Muscle layer of duodenum (tissue), 2 donors: ENCODE measurements around the gene THUMPD2.
"Not testable (repeated sequence)": the region's sequence is repeated elsewhere in the genome, so short reads cannot be mapped to it uniquely, and the experiment has no call there.

Experiments
- H3K27ac ChIP-seq: one replicate; pipeline ENCODE4 v1.7.0; 2013; ENCODE audit warnings: mild to moderate bottlenecking, low read length
- H3K27me3 ChIP-seq: one replicate; pipeline ENCODE4 v1.7.0; 2013; ENCODE audit warnings: low read depth, mild to moderate bottlenecking, control low read depth, low read length
- H3K36me3 ChIP-seq, 2 donors: one replicate each; pipeline ENCODE4 v1.7.0; 2013; ENCODE audit warnings: low read length in 2 of 2, control low read depth in 1 of 2, mild to moderate bottlenecking in 1 of 2; ENCODE audit not compliant: insufficient read depth in 2 of 2, control insufficient read depth in 1 of 2
- H3K4me1 ChIP-seq, 2 donors: one replicate each; pipeline ENCODE4 v1.7.0; 2013; ENCODE audit warnings: low read length in 2 of 2, mild to moderate bottlenecking in 2 of 2, control low read depth in 1 of 2, moderate library complexity in 1 of 2; ENCODE audit not compliant: insufficient read depth in 2 of 2, control insufficient read depth in 1 of 2
- H3K4me3 ChIP-seq, 2 donors: one replicate each; pipeline ENCODE4 v1.7.0; 2013; ENCODE audit warnings: low read length in 2 of 2, low read depth in 1 of 2, mild to moderate bottlenecking in 1 of 2
- H3K9me3 ChIP-seq, 2 donors: one replicate each; pipeline ENCODE4 v1.7.0; 2013; ENCODE audit warnings: low read length in 2 of 2, control low read depth in 1 of 2, mild to moderate bottlenecking in 1 of 2; ENCODE audit not compliant: control insufficient read depth in 1 of 2
- donor health status: healthy.

Gene THUMPD2

DNA sequence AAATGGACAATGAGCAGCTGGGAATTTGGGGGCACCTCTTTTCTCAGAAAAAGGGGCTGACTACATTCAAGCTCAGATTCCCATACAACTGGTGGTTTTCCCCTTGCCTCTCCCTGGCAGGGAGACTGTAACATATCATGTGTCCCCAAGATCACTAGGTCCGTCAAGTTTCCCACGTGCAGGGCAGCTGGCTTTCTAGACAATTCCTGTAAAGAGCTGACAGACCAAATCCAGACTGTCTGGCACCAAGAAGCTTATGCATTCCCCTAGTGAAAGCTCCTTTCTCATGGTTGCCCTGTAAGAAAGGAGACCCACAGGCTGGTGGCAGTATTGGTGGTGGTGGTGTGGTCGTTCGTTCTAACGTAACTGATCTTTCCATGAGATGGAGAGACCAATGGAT is 48.8 kb downstream of the THUMPD2 start:
- Histone ChIP-seq H3K27ac (no peak overlapping the region), H3K4me1 (no peaks in the 10 kb centered on the region), H3K9me3 (no peaks in the 10 kb centered on the region), H3K4me3 (no peak overlapping the region), H3K36me3 (peaks cover 5 to 12% of the 10 kb centered on the region in 2 donors), H3K27me3 (no peaks in the 10 kb centered on the region)

DNA sequence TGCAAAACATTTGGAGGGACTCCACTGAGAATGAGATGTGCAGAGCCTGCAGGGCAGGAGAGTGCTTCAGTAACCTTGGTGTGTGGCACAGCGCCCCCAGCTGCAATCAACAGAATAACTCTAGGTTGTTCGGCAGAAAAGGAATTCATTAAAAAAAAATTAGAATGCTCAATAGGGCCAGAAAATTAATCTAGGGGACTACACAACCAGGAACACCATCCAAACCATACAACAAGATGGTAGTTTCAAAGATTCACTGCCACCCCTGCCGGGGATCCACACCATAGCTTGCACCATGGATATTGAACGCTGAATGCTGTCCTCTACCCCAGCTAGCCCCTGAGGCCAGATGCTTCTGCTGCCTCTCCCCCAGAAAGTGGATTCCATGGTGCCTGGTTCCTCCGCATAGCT is 50.1 kb downstream of the THUMPD2 start:
- Histone ChIP-seq H3K4me1 (no peaks in the 10 kb centered on the region), H3K27me3 (no peaks in the 10 kb centered on the region), H3K9me3 (no peaks in the 10 kb centered on the region), H3K36me3 (peaks cover 3 to 9% of the 10 kb centered on the region in 2 donors), H3K27ac (no peak overlapping the region), H3K4me3 (no peak overlapping the region)

DNA sequence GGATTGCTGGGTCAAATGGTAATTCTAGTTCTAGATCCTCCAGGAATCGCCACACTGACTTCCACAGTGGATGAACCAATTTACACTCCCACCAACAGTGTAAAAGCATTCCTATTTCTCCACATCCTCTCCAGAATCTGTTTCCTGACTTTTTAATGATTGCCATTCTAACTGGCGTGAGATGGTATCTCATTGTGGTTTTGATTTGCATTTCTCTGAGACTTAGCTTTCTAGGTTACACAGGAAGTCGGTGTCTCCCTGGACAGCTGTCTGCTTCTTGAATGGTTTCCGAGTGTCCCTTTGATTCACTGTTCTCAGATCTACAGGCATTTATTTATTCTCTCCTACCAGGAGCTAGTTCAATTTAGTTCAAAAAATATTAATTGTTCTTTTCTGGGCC is 51.0 kb downstream of the THUMPD2 start:
- not testable (repeated sequence) for H3K4me1 ChIP-seq, H3K4me3 ChIP-seq, H3K9me3 ChIP-seq, H3K27me3 ChIP-seq, H3K36me3 ChIP-seq, H3K27ac ChIP-seq

DNA sequence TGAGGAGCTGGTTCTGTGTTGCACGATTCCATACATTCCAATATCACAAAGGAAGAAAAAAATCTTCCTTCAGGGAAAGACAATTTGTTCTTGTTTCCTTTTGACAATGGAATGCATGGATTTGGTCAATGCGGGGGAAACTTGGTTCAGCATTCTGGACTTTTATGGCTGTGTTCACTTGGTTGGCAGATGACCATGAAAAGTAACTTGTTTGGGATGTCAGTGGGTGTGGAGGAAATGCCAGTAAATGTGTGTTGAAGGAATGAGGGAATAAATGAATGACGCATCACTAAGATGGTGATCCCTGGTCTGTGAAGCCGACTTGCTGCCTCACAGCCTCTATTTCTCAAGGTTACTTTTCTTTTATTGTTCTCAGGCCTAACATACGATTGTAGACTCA is 53.7 kb downstream of the THUMPD2 start:
- Histone ChIP-seq H3K36me3 (peaks cover 0 to under 1% of the 10 kb centered on the region in 2 donors), H3K27me3 (no peaks in the 10 kb centered on the region), H3K4me3 (no peak overlapping the region), H3K9me3 (no peaks in the 10 kb centered on the region), H3K4me1 (no peaks in the 10 kb centered on the region), H3K27ac (no peak overlapping the region)

DNA sequence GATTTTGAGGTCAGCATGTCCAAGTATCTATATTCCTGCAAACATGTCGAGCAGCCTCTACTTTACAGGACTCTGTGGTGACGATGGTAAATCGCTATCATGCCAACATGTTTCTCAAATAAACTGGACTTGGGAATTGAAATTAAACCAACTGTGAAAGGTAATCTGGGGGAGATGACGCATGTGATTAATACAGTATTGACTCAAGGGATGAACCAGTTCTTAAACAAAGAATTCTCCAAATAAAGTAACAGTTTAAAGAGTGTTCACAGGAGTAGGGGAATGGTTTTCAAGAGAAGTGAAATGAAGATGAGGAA is 54.3 kb downstream of the THUMPD2 start:
- H3K4me3 ChIP-seq, result no peak overlapping the region
- H3K4me1 ChIP-seq, result no peaks in the 10 kb centered on the region
- no peak overlapping the region for H3K27ac ChIP-seq
- no peaks in the 10 kb centered on the region for H3K9me3 ChIP-seq
- no peaks in the 10 kb centered on the region for H3K27me3 ChIP-seq
- H3K36me3 ChIP-seq, result no peaks in the 10 kb centered on the region

DNA sequence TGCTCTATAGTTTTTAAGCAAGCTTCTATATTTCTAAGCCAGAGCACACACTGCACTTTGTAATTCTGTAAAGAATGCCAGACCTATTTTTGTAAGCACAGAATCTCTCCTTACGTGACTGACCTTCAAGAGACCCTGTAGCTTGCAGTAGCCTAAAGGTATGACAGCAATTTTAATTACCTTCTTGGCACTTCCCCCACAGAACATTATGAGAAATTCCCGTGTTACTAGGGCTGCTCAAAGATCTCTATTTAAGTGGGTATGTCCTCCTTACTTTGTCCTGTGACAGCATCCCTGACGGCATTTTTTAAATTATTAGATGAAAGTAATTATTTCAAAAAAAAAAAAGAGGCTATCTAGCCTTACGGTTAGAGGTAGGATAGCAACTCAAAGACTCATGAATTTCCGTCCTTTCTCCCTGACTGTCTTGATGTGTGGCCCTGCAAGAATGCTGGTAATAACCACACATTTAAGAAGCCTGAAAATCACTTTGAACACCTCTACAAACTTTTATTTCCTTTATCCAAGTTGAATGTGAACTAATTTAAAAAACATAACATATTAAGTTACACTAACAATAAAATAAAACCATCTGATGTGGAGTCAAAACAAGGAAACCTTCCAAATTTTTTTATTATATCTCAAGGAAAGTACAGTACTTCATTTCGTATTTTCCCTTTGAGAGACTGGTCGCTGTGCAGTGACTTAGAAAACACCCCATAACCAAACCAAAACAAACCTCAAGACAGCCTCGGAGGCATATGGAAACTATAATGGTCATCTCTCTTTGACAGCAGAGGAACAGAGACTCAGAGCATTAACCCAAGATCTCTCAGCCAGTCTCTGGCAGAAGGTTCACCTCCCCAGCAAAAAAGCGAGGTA is 54.9 kb downstream of the THUMPD2 start:
- no peak overlapping the region for H3K27ac ChIP-seq

DNA sequence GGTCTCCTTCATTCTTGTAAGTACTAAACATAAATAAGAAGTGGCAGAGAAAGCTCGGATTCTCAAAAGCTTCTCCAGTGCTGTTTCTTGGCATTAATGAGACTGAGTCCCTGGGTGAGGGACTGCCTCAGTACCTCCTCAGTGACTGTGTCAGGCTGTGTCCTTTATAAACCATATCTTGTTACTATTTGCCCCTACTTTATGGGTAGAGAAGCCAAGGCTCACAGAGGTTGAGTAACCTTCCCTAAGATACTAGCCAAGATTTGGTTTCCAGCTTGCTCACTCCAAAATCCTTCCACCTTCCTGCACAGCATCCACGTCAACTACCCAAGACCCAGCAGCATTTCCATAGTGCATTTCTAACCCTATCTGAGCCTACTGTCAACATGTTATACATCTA is 55.6 kb downstream of the THUMPD2 start:
- H3K36me3 ChIP-seq, result no peaks in the 10 kb centered on the region
- no peak overlapping the region for H3K27ac ChIP-seq
- no peaks in the 10 kb centered on the region for H3K9me3 ChIP-seq
- H3K4me1 ChIP-seq, result no peaks in the 10 kb centered on the region
- H3K4me3 ChIP-seq, result no peak overlapping the region
- H3K27me3 ChIP-seq, result no peaks in the 10 kb centered on the region

More for the DNA sequence above, 54.9 kb downstream of the THUMPD2 start:
- no peaks in the 10 kb centered on the region for H3K4me1 ChIP-seq
- H3K4me3 ChIP-seq, result no peak overlapping the region
- H3K36me3 ChIP-seq, result no peaks in the 10 kb centered on the region
- no peaks in the 10 kb centered on the region for H3K9me3 ChIP-seq
- H3K27me3 ChIP-seq, result no peaks in the 10 kb centered on the region

DNA sequence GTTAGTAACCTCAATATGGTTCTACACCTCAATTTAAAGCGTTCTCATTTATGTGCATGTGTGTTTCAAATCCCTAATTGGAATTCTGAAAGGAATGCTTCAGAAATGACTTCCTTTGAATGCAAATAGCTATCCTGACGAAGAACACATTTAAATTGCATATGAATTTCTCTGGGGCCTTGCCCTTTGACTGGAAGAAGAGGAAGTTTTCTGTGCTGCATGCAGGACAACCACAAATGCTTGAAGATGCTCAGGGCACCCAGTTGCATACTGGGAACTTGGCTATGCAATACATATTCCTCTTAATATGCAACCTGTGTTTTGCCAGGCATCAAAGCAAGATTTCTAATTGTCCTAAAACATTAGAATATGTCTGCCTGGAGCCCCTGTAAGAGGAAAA is 58.1 kb downstream of the THUMPD2 start:
- Histone ChIP-seq H3K27ac (no peak overlapping the region), H3K27me3 (no peaks in the 10 kb centered on the region)

DNA sequence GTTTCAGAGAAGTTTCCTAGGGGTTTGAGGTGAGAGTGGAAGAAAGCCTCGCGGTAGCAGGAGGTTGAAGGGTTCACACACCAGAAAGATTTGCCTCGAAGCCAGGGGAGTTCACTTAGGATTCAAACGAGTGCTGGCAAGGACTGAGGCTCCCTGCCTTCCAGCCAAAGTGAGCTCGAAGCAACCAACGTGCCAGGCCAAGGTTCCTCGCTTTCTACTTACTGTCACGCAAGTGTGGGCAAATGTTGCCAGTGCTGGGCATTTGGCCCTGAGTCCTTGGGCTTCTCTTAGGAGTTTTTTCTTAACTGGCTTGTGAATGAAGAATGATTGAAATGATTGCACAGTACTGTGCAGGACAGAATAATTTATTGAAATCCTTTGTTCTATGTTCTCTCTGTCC is 59.7 kb downstream of the THUMPD2 start:
- no peak overlapping the region for H3K27ac ChIP-seq
- no peak overlapping the region for H3K4me3 ChIP-seq
- H3K36me3 ChIP-seq, result no peaks in the 10 kb centered on the region
- no peaks in the 10 kb centered on the region for H3K9me3 ChIP-seq
- no peaks in the 10 kb centered on the region for H3K27me3 ChIP-seq
- H3K4me1 ChIP-seq, result no peaks in the 10 kb centered on the region

More for the DNA sequence above, 58.1 kb downstream of the THUMPD2 start:
- Histone ChIP-seq H3K9me3 (no peaks in the 10 kb centered on the region), H3K36me3 (no peaks in the 10 kb centered on the region), H3K4me1 (no peaks in the 10 kb centered on the region), H3K4me3 (no peak overlapping the region)

DNA sequence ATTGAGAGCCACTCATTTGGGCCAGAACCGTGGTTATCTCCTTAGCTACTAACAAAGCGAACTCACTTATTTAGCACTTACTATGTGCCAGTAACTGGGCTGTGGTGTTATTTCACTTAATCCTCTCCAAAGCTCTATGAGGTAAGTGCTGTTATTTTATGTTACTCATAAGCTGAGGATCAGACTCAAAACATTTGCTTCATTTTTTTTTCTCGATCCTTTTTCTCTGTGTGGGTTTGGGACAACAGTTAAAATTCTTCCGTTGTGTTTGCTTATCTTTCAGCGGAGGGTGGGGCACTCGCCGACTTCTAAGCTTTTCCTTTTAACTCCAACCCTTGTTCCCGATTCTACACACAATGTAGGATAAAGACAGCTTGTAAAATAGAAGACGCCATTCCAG is 60.6 kb downstream of the THUMPD2 start:
- H3K27me3 ChIP-seq, result no peaks in the 10 kb centered on the region
- H3K4me1 ChIP-seq, result no peaks in the 10 kb centered on the region
- no peaks in the 10 kb centered on the region for H3K36me3 ChIP-seq
- no peak overlapping the region for H3K4me3 ChIP-seq
- H3K27ac ChIP-seq, result no peak overlapping the region
- H3K9me3 ChIP-seq, result no peaks in the 10 kb centered on the region

DNA sequence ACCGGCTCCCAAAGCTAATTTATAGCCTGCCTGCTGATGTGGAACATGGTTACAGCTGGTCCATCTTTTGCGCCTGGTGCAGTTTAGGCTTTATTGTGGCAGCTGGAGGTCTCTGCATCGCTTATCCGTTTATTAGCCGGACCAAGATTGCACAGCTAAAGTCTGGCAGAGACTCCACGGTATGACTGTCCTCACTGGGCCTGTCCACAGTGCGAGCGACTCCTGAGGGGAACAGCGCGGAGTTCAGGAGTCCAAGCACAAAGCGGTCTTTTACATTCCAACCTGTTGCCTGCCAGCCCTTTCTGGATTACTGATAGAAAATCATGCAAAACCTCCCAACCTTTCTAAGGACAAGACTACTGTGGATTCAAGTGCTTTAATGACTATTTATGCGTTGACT is 62.0 kb downstream of the THUMPD2 start:
- H3K4me3 ChIP-seq, result no peak overlapping the region
- H3K27me3 ChIP-seq, result no peaks in the 10 kb centered on the region
- H3K9me3 ChIP-seq, result no peaks in the 10 kb centered on the region
- H3K36me3 ChIP-seq, result no peaks in the 10 kb centered on the region
- H3K4me1 ChIP-seq, result no peaks in the 10 kb centered on the region
- H3K27ac ChIP-seq, result no peak overlapping the region

DNA sequence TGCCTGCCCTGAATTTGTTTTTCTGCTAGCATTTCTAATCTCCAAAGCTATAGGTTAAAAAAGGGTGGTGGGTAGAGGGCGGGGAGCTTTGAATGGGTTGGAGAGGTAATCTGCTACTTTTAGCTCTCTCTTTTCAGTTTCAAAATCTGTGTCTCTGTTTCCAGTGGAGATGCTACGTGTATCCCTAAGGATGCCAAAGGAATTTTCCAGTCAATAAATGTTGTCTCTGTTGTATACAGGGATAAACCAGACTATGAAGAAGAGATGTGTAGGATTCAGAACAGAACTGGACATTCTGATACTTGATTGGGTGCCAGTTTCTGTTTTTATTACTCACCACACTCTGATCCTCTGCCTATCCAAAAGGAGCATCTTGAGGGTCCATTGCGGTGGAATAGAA is 63.2 kb downstream of the THUMPD2 start:
- Histone ChIP-seq H3K36me3 (no peaks in the 10 kb centered on the region), H3K4me3 (no peak overlapping the region), H3K27ac (no peak overlapping the region), H3K9me3 (no peaks in the 10 kb centered on the region), H3K4me1 (no peaks in the 10 kb centered on the region), H3K27me3 (no peaks in the 10 kb centered on the region)
